Duodenal mucosa (tissue), 2 donors: ENCODE results near the gene C5AR2.
"Not testable (repeated sequence)": the region's sequence is repeated elsewhere in the genome, so short reads cannot be mapped to it uniquely, and the experiment has no call there.

ENCODE experiments used
- H3K27ac ChIP-seq: one replicate; pipeline ENCODE4 v1.7.0; 2013; ENCODE audit warnings: low read depth, low read length
- H3K27me3 ChIP-seq, 2 donors: one replicate each; pipeline ENCODE4 v1.7.0; 2013; ENCODE audit warnings: low read length in 2 of 2, control low read depth in 1 of 2; ENCODE audit not compliant: insufficient read depth in 2 of 2, control insufficient read depth in 1 of 2
- H3K36me3 ChIP-seq, 2 donors: one replicate each; pipeline ENCODE4 v1.7.0; 2013; ENCODE audit warnings: low read length in 2 of 2, control low read depth in 1 of 2; ENCODE audit not compliant: insufficient read depth in 2 of 2, control insufficient read depth in 1 of 2
- H3K4me1 ChIP-seq, 2 donors: one replicate each; pipeline ENCODE4 v1.7.0; 2013; ENCODE audit warnings: low read length in 2 of 2, control low read depth in 1 of 2; ENCODE audit not compliant: insufficient read depth in 2 of 2, control insufficient read depth in 1 of 2
- H3K4me3 ChIP-seq, 2 donors: one replicate each; pipeline ENCODE4 v1.7.0; 2013; ENCODE audit warnings: low read length in 2 of 2, low read depth in 1 of 2
- H3K9ac ChIP-seq, 2 donors: one replicate each; pipeline ENCODE4 v1.7.0; 2013; ENCODE audit warnings: low read length in 2 of 2, low read depth in 1 of 2
- H3K9me3 ChIP-seq, 2 donors: one replicate each; pipeline ENCODE4 v1.7.0; 2013; ENCODE audit warnings: low read length in 2 of 2, control low read depth in 1 of 2; ENCODE audit not compliant: control insufficient read depth in 1 of 2

The C5AR2 gene

GRCh38 chr19:47322058-47322457 is 9.9 kb upstream of the C5AR2 start:
- Histone ChIP-seq H3K4me3 (no peak overlapping the region), H3K4me1 (peaks cover 0 to 3% of the 10 kb centered on the region in 2 donors), H3K36me3 (no peaks in the 10 kb centered on the region), H3K9ac (no peak overlapping the region), H3K27ac (no peak overlapping the region), H3K27me3 (peaks cover 0 to 4% of the 10 kb centered on the region in 2 donors), H3K9me3 (no peaks in the 10 kb centered on the region)

DNA sequence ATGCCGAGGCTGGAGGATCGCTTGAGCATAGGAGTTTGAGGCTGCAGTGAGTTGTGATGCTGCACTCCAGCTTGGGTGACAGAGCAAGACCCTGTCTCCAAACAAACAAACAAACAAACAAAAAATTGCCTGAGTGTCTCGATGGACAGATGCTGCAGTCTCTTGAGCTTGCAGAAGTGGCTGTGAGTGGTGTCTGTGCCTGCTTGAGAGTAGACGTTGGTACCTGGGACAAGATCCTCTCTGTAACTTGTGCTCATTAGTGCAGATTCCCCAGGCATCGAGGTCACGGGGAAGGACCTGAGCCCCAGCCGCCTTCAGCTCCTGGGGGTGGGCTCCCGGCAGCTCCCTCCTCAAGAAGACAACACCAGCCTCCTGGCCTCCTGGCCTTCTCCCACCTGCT is 8.6 kb upstream of the C5AR2 start:
- Histone ChIP-seq H3K9ac (no peak overlapping the region), H3K36me3 (no peaks in the 10 kb centered on the region), H3K9me3 (no peaks in the 10 kb centered on the region), H3K27me3 (peaks cover 0 to 4% of the 10 kb centered on the region in 2 donors), H3K4me3 (no peak overlapping the region), H3K27ac (peak overlapping the region; percentile 20), H3K4me1 (peaks cover 0 to 3% of the 10 kb centered on the region in 2 donors)

DNA sequence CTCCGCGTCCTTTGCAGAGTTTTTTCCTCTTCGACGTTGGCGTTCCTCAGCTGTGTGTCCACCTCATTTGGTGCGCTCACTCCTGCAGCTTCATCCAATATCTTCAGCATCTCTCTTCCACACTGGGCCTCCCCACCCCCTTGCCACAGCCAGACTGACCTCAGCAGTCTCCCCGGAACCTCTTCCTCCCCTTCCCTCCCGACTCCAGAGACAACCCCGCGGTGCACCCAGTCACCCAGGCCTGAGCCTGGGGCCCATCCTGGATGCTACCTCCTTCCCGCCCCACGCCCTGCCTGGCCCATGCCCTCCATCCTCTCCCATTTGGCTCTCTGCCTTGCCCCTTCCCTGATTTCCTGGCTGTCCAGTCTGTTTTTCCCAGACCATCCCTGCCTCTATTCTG is 8.1 kb upstream of the C5AR2 start:
- Histone ChIP-seq H3K9me3 (no peaks in the 10 kb centered on the region), H3K27ac (peak overlapping the region; percentile 11), H3K4me3 (no peak overlapping the region), H3K4me1 (peaks cover 0 to 3% of the 10 kb centered on the region in 2 donors), H3K27me3 (peaks cover 0 to 4% of the 10 kb centered on the region in 2 donors), H3K36me3 (no peaks in the 10 kb centered on the region), H3K9ac (no peak overlapping the region)

GRCh38 chr19:47324502-47324901 is 7.5 kb upstream of the C5AR2 start:
- Histone ChIP-seq H3K4me3 (no peak overlapping the region), H3K27me3 (peaks cover 0 to 4% of the 10 kb centered on the region in 2 donors), H3K27ac (no peak overlapping the region)

GRCh38 chr19:47330466-47330869 is 1.5 kb upstream of the C5AR2 start:
- no peaks in the 10 kb centered on the region for H3K36me3 ChIP-seq
- no peaks in the 10 kb centered on the region for H3K9me3 ChIP-seq
- peak overlapping the region; percentile 63 for H3K27ac ChIP-seq
- H3K4me3 ChIP-seq = no peak overlapping the region
- H3K9ac ChIP-seq = no peak overlapping the region
- H3K4me1 ChIP-seq = no peaks in the 10 kb centered on the region
- H3K27me3 ChIP-seq = no peaks in the 10 kb centered on the region

More at GRCh38 chr19:47324502-47324901, 7.5 kb upstream of the C5AR2 start:
- H3K36me3 ChIP-seq = no peaks in the 10 kb centered on the region
- H3K4me1 ChIP-seq = peaks cover 0 to 3% of the 10 kb centered on the region in 2 donors
- no peak overlapping the region for H3K9ac ChIP-seq
- H3K9me3 ChIP-seq = no peaks in the 10 kb centered on the region

DNA sequence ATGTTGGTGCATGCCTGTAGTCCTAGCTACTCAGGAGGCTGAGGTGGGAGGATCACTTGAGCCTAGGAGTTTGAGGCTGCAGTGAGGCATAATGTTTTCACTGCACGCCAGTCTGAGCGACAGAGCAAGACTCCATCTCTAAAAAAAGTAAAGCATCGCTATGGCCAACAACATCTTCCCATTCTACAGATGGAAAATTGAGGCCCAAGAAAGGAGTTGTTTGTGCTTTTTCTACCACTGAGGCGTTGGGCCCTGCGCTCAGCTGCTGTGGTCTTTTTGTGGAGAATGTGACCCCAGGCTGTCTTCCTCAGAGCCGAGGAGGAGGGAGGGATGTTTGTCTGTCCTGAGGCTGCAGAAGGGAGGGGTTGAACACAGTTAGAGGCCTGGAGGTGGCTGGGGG is 485 bp upstream of the C5AR2 start:
- Histone ChIP-seq H3K36me3 (no peaks in the 10 kb centered on the region), H3K9ac (no peak overlapping the region), H3K4me3 (no peak overlapping the region), H3K9me3 (no peaks in the 10 kb centered on the region), H3K27me3 (no peaks in the 10 kb centered on the region), H3K27ac (no peak overlapping the region), H3K4me1 (no peaks in the 10 kb centered on the region)

DNA sequence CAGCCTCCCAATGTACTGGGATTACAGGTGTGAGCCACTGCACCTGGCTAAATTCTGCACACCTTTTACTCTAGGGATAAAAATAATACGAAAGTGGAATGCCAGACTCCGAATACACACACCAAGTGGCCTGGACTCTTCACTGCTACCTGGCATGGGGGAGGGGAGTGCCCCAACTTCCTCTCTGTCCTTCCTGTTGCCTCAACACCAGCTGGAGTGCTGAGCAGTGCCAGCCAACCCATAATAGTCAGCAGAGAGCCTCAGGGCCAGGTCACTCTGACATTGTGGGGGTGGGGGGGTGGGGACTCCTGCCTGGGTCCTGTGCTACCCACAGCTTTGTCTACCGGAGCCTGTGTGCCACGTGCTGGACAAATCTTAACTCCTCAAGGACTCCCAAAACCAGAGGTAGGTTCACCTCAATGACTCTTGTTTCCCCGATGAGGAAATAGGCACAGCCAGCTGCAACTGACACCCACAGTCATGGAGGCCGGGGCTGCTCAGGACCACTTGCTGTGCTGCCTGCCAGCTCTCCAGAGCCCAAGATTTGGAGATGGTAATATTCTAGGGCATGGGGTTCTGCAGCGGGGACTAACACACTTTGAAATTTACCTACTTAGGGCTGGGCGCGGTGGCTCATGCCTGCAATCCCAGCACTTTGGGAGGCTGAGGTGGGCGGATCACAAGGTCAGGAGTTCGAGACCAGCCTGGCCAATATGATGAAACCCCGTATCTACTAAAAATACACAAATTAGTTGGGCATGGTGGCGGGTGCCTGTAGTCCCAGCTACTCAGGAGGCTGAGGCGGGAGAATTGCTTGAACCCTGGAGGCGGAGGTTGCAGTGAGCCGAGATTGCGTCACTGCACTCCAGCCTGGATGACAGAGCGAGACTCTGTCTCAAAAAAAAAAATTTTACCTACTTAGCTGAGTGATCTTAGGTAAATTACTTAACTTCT is 5.1 kb downstream of the C5AR2 start:
- H3K9ac ChIP-seq, H3K9me3 ChIP-seq, H3K36me3 ChIP-seq, H3K27me3 ChIP-seq, H3K4me1 ChIP-seq, H3K27ac ChIP-seq, H3K4me3 ChIP-seq: not testable (repeated sequence)

GRCh38 chr19:47339196-47339880 is 7.4 kb downstream of the C5AR2 start:
- Histone ChIP-seq H3K9ac (no peak overlapping the region), H3K27me3 (no peaks in the 10 kb centered on the region), H3K36me3 (no peaks in the 10 kb centered on the region), H3K4me1 (no peaks in the 10 kb centered on the region), H3K9me3 (no peaks in the 10 kb centered on the region), H3K27ac (no peak overlapping the region), H3K4me3 (no peak overlapping the region)

- H3K27me3 ChIP-seq = no peaks in the 10 kb centered on the region
- no peaks in the 10 kb centered on the region for H3K9me3 ChIP-seq
- no peak overlapping the region for H3K9ac ChIP-seq
- H3K36me3 ChIP-seq = no peaks in the 10 kb centered on the region
- no peak overlapping the region for H3K27ac ChIP-seq
- no peak overlapping the region for H3K4me3 ChIP-seq
- no peaks in the 10 kb centered on the region for H3K4me1 ChIP-seq
Measured at GRCh38 chr19:47340477-47341208, 8.7 kb downstream of the C5AR2 start.

DNA sequence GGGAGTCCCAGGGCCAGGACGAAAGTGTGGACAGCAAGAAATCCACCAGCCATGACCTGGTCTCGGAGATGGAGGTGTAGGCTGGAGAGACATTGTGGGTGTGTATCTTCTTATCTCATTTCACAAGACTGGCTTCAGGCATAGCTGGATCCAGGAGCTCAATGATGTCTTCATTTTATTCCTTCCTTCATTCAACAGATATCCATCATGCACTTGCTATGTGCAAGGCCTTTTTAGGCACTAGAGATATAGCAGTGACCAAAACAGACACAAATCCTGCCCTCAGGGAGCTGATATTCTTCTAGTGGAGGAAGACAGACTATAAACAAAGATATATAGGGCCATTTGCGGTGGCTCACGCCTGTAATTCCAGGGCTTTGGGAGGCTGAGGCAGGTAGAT is 9.8 kb downstream of the C5AR2 start:
- no peaks in the 10 kb centered on the region for H3K4me1 ChIP-seq

More for the DNA sequence above, 9.8 kb downstream of the C5AR2 start:
- no peak overlapping the region for H3K27ac ChIP-seq
- no peak overlapping the region for H3K9ac ChIP-seq
- H3K27me3 ChIP-seq = no peaks in the 10 kb centered on the region
- H3K4me3 ChIP-seq = no peak overlapping the region
- no peaks in the 10 kb centered on the region for H3K36me3 ChIP-seq
- no peaks in the 10 kb centered on the region for H3K9me3 ChIP-seq
